Right lobe of liver (tissue), 6 donors: ENCODE measurements around the gene APBB1IP. TPM values are rescaled to one million over a fixed set of nuclear protein-coding genes. Genes with fewer than 3 reads are reported as not detected.
"Not testable (repeated sequence)": the region's sequence is repeated elsewhere in the genome, so short reads cannot be mapped to it uniquely, and the experiment has no call there.

Source experiments
- ATAC-seq, 4 donors: fragments of 200-7000 bp; cut with Tn5 transposase; one replicate each; pipeline ENCODE4 v1.9.1; 2020; ENCODE audit warnings: mild to moderate bottlenecking in 4 of 4, moderate library complexity in 4 of 4
- DNase-seq, 3 donors: peaks; one replicate each; pipeline ENCODE4 v3.0.0-alpha.2; 2020
- H3K27ac ChIP-seq, 3 donors: fragments of 200-600 bp; one replicate each; pipeline ENCODE4 v1.8.0; 2022
- H3K27me3 ChIP-seq, 2 donors: fragments of 200-600 bp; one replicate each; pipeline ENCODE4 v1.8.0; 2022
- H3K36me3 ChIP-seq, 4 donors: fragments of 200-600 bp; sonication (generic) in 1 of 4; one replicate each; pipeline versions ENCODE4 v1.5.1 to v1.8.0; 2017 to 2022; ENCODE audit warnings: control low read depth in 1 of 4
- H3K4me1 ChIP-seq, 4 donors: fragments of 200-600 bp; sonication (generic) in 1 of 4; one replicate each; pipeline versions ENCODE4 v1.5.1 to v1.8.0; 2017 to 2022; ENCODE audit warnings: control low read depth in 1 of 4
- H3K4me3 ChIP-seq, 3 donors: fragments of 200-600 bp; one replicate each; pipeline ENCODE4 v1.8.0; 2022
- H3K9me3 ChIP-seq, 4 donors: fragments of 200-600 bp; sonication (generic) in 1 of 4; one replicate each; pipeline versions ENCODE4 v1.5.1 to v1.8.0; 2017 to 2022; ENCODE audit warnings: control low read depth in 1 of 4
- CTCF ChIP-seq, 4 donors: fragments of 200-600 bp in 3 of 4; fragments of 450-650 bp in 1 of 4; IDR thresholded peaks; one replicate each; pipeline versions ENCODE4 v1.5.1 to v1.8.0; 2016 to 2022; ENCODE audit warnings: antibody characterized with exemption in 4 of 4, mild to moderate bottlenecking in 2 of 4
- POLR2A ChIP-seq: fragments of 450-650 bp; IDR thresholded peaks from one replicate; pipeline ENCODE4 v1.6.1; 2017; ENCODE audit warnings: antibody characterized with exemption, mild to moderate bottlenecking
- WGBS: methylation state at CpG from one replicate; pipeline ENCODE4 v1.1.6; 2018; ENCODE audit warnings: low coverage, low lambda C conversion rate; ENCODE audit not compliant: insufficient coverage; ENCODE audit errors: missing lambda C conversion rate; 5-methylcytosine and 5-hydroxymethylcytosine counted together
- intact Hi-C, 2 donors: fragments of 100-400 bp; cut with DNase I; formaldehyde crosslinking; loops; one replicate each; pipeline versions ENCODE4 v1.11.2 to v1.14.1; 2022
- total RNA-seq, 6 experiments: library from RNA; depleted of rRNA in 2 of 6; stranded (reverse); fragments of >200 nt in 2 of 6; fragmentation: NEBNext Ultra II Directional in 3 of 6; extraction: Animal tissue kit (Norgen Biotek cat#: 25700) in 3 of 6; gene quantifications; one replicate each; pipeline versions ENCODE4 v1.1.0 to v1.2.4, GENCODE V29; 2016 to 2023
- donor health status: DM: no; HTN: yes; CAD: no.
- donor health status: DM: no; HTN: no; CAD: no.
- donor health status: DM: no; HTN: no; CAD: no.
- donor health status: DM: no; HTN: yes; CAD: no.
- donor health status: DM: no; HTN: yes; CAD: no.

The APBB1IP gene
- total RNA-seq, 6 experiments from 2014 or later: 13.0 to 50.7 (median 16.5) TPM

GRCh38 chr10:26457088-26457487 is 18.9 kb downstream of the APBB1IP start:
- no peaks in the 10 kb centered on the region for H3K9me3 ChIP-seq
- ATAC-seq (no peak), DNase-seq (no peak)
- H3K4me3 ChIP-seq: no peak overlapping the region
- no peaks in the 10 kb centered on the region for H3K27me3 ChIP-seq
- H3K36me3 ChIP-seq: no peaks in the 10 kb centered on the region
- peaks cover 0 to 14% (median 0%) of the 10 kb centered on the region in 4 donors for H3K4me1 ChIP-seq
- no peak for TF ChIP-seq CTCF (IDR thresholded peaks at IDR 0.05)
- no peak for TF ChIP-seq POLR2A
- intact Hi-C loops: no loop called here
- WGBS: 69% methylated on average over 5 of the region's 5 CpGs
- H3K27ac ChIP-seq: no peak overlapping the region

- Histone ChIP-seq H3K9me3 (no peaks in the 10 kb centered on the region), H3K27ac (no peak overlapping the region), H3K4me1 (peaks cover 0 to 4% (median 0%) of the 10 kb centered on the region in 4 donors), H3K4me3 (no peak overlapping the region), H3K27me3 (no peaks in the 10 kb centered on the region), H3K36me3 (peaks cover 0 to 1% (median 0%) of the 10 kb centered on the region in 4 donors)
- TF ChIP-seq POLR2A (no peak), CTCF (IDR thresholded peaks at IDR 0.05) (no peak)
- intact Hi-C loops: no loop called here
- WGBS: 100% methylated on average over 2 of the region's 2 CpGs
- DNase-seq: no peak
- ATAC-seq: no peak
These were observed 22.6 kb downstream of the APBB1IP start for GRCh38 chr10:26460736-26461135.

GRCh38 chr10:26463986-26464385 is 25.8 kb downstream of the APBB1IP start:
- H3K4me3 ChIP-seq: no peak overlapping the region
- H3K27me3 ChIP-seq: no peaks in the 10 kb centered on the region
- no peaks in the 10 kb centered on the region for H3K9me3 ChIP-seq
- ATAC-seq (no peak), DNase-seq (no peak)
- WGBS: 100% methylated on average over 1 of the region's 1 CpG
- H3K27ac ChIP-seq: no peak overlapping the region
- H3K36me3 ChIP-seq: peaks cover 0 to 1% (median 0%) of the 10 kb centered on the region in 4 donors
- peaks cover 0 to 7% (median 1%) of the 10 kb centered on the region in 4 donors for H3K4me1 ChIP-seq
- intact Hi-C loops: no loop called here
- TF ChIP-seq POLR2A (no peak), CTCF (IDR thresholded peaks at IDR 0.05) (no peak)

- no peak for ATAC-seq
- H3K4me1 ChIP-seq: peaks cover 0 to 7% (median 1%) of the 10 kb centered on the region in 4 donors
- H3K36me3 ChIP-seq: peaks cover 0 to 1% (median 0%) of the 10 kb centered on the region in 4 donors
- H3K27me3 ChIP-seq: no peaks in the 10 kb centered on the region
- H3K4me3 ChIP-seq: no peak overlapping the region
- intact Hi-C loops: no loop called here
- WGBS: 80% methylated on average over 3 of the region's 3 CpGs
- no peaks in the 10 kb centered on the region for H3K9me3 ChIP-seq
- TF ChIP-seq CTCF (IDR thresholded peaks at IDR 0.05): no peak
- no peak for TF ChIP-seq POLR2A
- no peak overlapping the region for H3K27ac ChIP-seq
- no peak for DNase-seq
These were observed 26.6 kb downstream of the APBB1IP start for GRCh38 chr10:26464632-26465280.

- ATAC-seq, H3K9me3 ChIP-seq, H3K4me1 ChIP-seq, intact Hi-C loops, H3K27me3 ChIP-seq, DNase-seq, H3K4me3 ChIP-seq, H3K36me3 ChIP-seq, H3K27ac ChIP-seq: not testable (repeated sequence)
- WGBS: 90% methylated on average over 5 of the region's 6 CpGs
These were observed 28.4 kb downstream of the APBB1IP start for GRCh38 chr10:26466531-26466930.
